Osteoblast (primary cell): ENCODE results near the gene CMSS1. TPM values are rescaled to one million over a fixed set of nuclear protein-coding genes. Genes with fewer than 3 reads are reported as not detected.

Source experiments
- DNase-seq: peaks from one replicate; pipeline ENCODE4 v3.0.0; 2011; ENCODE audit warnings: low spot score, mixed read lengths; ENCODE audit not compliant: insufficient read length; ENCODE audit errors: missing footprints
- H2AFZ ChIP-seq: 2 replicates; pipeline ENCODE4 v1.6.0; 2011; ENCODE audit warnings: mild to moderate bottlenecking, low read length
- H3K27ac ChIP-seq: 2 replicates; pipeline ENCODE4 v1.5.1; 2011; ENCODE audit warnings: mild to moderate bottlenecking, low read depth, low read length, moderate library complexity
- H3K27me3 ChIP-seq: 2 replicates; pipeline ENCODE4 v1.6.0; 2012; ENCODE audit warnings: mild to moderate bottlenecking, control low read depth, inconsistent platforms, low read length, moderate library complexity; ENCODE audit not compliant: insufficient read depth
- H3K36me3 ChIP-seq: 2 replicates; pipeline ENCODE4 v1.5.1; 2011; ENCODE audit warnings: mild to moderate bottlenecking, low read length, control low read depth, moderate library complexity; ENCODE audit not compliant: insufficient read depth
- H3K4me1 ChIP-seq: 2 replicates; pipeline ENCODE4 v1.5.1; 2011; ENCODE audit warnings: mild to moderate bottlenecking, low read length, control low read depth, moderate library complexity; ENCODE audit not compliant: insufficient read depth
- H3K4me2 ChIP-seq: 2 replicates; pipeline ENCODE4 v1.6.0; 2011; ENCODE audit warnings: mild to moderate bottlenecking, low read length; ENCODE audit not compliant: insufficient read depth
- H3K4me3 ChIP-seq: fragments of 200-600 bp; sonication (generic); 3 replicates; pipeline ENCODE4 v1.5.1; 2012; ENCODE audit warnings: mild to moderate bottlenecking, low read length, inconsistent platforms; ENCODE audit not compliant: insufficient read depth
- H3K79me2 ChIP-seq: 2 replicates; pipeline ENCODE4 v1.6.0; 2012; ENCODE audit warnings: mild to moderate bottlenecking, low read length, control low read depth, inconsistent platforms; ENCODE audit not compliant: insufficient read depth
- H3K9me3 ChIP-seq: 2 replicates; pipeline ENCODE4 v1.5.1; 2011; ENCODE audit warnings: low read depth, low read length, control low read depth
- H4K20me1 ChIP-seq: 2 replicates; pipeline ENCODE4 v1.6.0; 2012; ENCODE audit warnings: mild to moderate bottlenecking, low read length, control low read depth; ENCODE audit not compliant: insufficient read depth
- total RNA-seq: library from RNA; depleted of rRNA; stranded (reverse); fragments of >200 nt; gene quantifications from 2 replicates; pipeline ENCODE4 v1.2.3, GENCODE V29; 2012
- TF ChIP-seq, protein P1 (sequence below): IDR thresholded peaks from 2 replicates; pipeline ENCODE4 v1.5.1; 2011; ENCODE audit warnings: mild to moderate bottlenecking, low read depth, low read length, moderate library complexity; ENCODE audit errors: extremely low read depth

CMSS1 gene
- total RNA-seq, 1 donor = 15.9 TPM

GRCh38 chr3:100216713-100217112 is 399.1 kb downstream of the CMSS1 start:
- Histone ChIP-seq H4K20me1 (no peaks in the 10 kb centered on the region), H3K9me3 (no peaks in the 10 kb centered on the region), H3K27me3 (no peaks in the 10 kb centered on the region), H3K4me2 (no peak overlapping the region), H3K4me1 (peaks cover 3% of the 10 kb centered on the region), H3K36me3 (no peaks in the 10 kb centered on the region), H3K27ac (no peak overlapping the region), H2AFZ (peak overlapping the region; percentile 31), H3K79me2 (no peaks in the 10 kb centered on the region), H3K4me3 (no peak overlapping the region)
- DNase-seq = no peak
- TF ChIP-seq, protein P1, sequence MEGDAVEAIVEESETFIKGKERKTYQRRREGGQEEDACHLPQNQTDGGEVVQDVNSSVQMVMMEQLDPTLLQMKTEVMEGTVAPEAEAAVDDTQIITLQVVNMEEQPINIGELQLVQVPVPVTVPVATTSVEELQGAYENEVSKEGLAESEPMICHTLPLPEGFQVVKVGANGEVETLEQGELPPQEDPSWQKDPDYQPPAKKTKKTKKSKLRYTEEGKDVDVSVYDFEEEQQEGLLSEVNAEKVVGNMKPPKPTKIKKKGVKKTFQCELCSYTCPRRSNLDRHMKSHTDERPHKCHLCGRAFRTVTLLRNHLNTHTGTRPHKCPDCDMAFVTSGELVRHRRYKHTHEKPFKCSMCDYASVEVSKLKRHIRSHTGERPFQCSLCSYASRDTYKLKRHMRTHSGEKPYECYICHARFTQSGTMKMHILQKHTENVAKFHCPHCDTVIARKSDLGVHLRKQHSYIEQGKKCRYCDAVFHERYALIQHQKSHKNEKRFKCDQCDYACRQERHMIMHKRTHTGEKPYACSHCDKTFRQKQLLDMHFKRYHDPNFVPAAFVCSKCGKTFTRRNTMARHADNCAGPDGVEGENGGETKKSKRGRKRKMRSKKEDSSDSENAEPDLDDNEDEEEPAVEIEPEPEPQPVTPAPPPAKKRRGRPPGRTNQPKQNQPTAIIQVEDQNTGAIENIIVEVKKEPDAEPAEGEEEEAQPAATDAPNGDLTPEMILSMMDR = no peak

GRCh38 chr3:100221159-100221558 is 403.5 kb downstream of the CMSS1 start:
- TF ChIP-seq, protein P1 = no peak
- no peak overlapping the region for H2AFZ ChIP-seq
- H3K27ac ChIP-seq = no peak overlapping the region
- H3K36me3 ChIP-seq = no peaks in the 10 kb centered on the region
- no peak overlapping the region for H3K4me3 ChIP-seq
- H3K4me2 ChIP-seq = no peak overlapping the region
- no peaks in the 10 kb centered on the region for H3K79me2 ChIP-seq
- no peaks in the 10 kb centered on the region for H3K9me3 ChIP-seq
- H3K4me1 ChIP-seq = peaks cover 3% of the 10 kb centered on the region
- H4K20me1 ChIP-seq = no peaks in the 10 kb centered on the region
- no peak for DNase-seq
- no peaks in the 10 kb centered on the region for H3K27me3 ChIP-seq

DNA sequence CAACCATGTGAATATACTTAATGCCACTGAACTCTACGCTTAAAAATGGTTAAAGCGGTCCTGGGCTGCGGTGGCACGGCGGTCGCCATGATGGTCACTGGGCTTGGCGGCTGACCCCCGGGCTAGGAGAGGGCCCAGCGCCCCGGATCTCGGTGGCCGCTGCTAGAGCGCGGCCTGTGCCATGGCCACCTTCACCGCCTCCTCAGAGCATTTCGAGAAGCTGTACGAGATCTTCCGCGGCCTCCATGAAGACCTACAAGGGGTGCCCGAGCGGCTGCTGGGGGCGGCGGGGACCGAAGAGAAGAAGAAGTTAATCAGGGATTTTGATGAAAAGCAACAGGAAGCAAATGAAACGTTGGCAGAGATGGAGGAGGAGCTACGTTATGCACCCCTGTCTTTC is 407.5 kb downstream of the CMSS1 start:
- no peak overlapping the region for H3K4me3 ChIP-seq
- H3K9me3 ChIP-seq = no peaks in the 10 kb centered on the region
- H4K20me1 ChIP-seq = no peaks in the 10 kb centered on the region
- H3K4me1 ChIP-seq = peaks cover 8% of the 10 kb centered on the region
- no peak for DNase-seq
- TF ChIP-seq, protein P1 = no peak
- H3K27me3 ChIP-seq = no peaks in the 10 kb centered on the region
- H2AFZ ChIP-seq = no peak overlapping the region
- H3K27ac ChIP-seq = no peak overlapping the region
- no peaks in the 10 kb centered on the region for H3K79me2 ChIP-seq
- H3K36me3 ChIP-seq = no peaks in the 10 kb centered on the region
- H3K4me2 ChIP-seq = no peak overlapping the region

DNA sequence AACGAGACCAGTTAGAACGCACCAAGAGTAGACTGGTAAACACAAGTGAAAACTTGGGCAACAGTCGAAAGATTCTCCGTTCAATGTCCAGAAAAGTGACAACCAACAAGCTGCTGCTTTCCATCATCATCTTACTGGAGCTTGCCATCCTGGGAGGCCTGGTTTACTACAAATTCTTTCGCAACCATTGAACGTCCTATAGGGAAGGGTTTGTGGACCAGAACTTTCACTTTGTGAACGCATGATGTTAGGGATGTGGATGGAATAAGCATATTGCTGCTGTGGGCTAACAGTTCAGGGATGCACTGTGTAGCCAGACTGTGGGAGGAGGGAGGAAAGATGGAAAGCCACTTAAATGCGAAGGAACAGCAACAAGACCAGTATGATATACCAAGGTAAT is 408.2 kb downstream of the CMSS1 start:
- H3K27me3 ChIP-seq = no peaks in the 10 kb centered on the region
- no peak overlapping the region for H2AFZ ChIP-seq
- TF ChIP-seq, protein P1 = no peak
- H3K4me3 ChIP-seq = no peak overlapping the region
- no peak overlapping the region for H3K4me2 ChIP-seq
- H3K4me1 ChIP-seq = peaks cover 10% of the 10 kb centered on the region
- H3K36me3 ChIP-seq = no peaks in the 10 kb centered on the region
- H3K79me2 ChIP-seq = no peaks in the 10 kb centered on the region
- no peak for DNase-seq
- H4K20me1 ChIP-seq = no peaks in the 10 kb centered on the region
- H3K27ac ChIP-seq = no peak overlapping the region
- no peaks in the 10 kb centered on the region for H3K9me3 ChIP-seq
